ENCODE measurements around the gene NOS1AP. TPM values are rescaled to one million over a fixed set of nuclear protein-coding genes. Genes with fewer than 3 reads are reported as not detected.

NOS1AP gene
- total RNA-seq, 1 donor from 2014 or later = 0.79 TPM

DNA sequence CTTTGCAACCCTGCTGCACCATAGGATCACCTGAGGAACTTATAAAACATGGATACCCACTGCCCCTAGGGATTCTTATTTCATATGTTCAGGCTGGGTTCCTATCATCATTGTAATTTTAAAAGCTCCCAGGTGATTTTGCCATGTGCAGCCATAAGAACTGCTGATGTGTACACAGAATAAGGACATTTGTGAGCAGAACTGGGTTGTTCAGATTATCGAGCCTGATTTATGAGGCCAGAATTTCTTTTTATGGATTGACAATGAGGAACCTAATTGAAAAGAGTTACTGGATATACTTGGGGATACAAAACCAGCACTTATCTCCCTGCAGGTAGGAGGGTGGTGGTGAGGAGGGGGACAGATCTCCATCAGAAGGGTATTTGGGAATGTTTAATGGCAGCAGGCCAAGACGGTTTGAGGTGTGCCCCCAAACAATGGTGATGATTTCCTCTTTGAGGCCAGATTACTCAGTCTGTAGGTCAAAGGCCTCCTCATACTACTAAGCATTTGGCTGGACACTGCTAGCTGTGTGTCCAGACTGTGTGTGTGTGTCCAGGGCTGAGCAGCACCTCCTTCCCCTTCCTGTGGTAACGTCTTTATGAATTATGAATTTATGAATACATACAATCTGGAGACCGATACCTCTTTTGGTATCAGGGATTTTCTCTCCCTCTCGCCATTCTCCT lies 18.9 kb downstream of the NOS1AP start:
- DNase-seq (ENCODE audit: low read depth) = no peak
- Histone ChIP-seq H3K27me3 (ENCODE audit: control insufficient read depth, insufficient read depth, low read length) (no peaks in the 10 kb centered on the region), H3K4me3 (ENCODE audit: low read depth, low read length) (no peak overlapping the region), H3K36me3 (ENCODE audit: control insufficient read depth, insufficient read depth, low read length) (no peaks in the 10 kb centered on the region)
- TF ChIP-seq, protein P1, sequence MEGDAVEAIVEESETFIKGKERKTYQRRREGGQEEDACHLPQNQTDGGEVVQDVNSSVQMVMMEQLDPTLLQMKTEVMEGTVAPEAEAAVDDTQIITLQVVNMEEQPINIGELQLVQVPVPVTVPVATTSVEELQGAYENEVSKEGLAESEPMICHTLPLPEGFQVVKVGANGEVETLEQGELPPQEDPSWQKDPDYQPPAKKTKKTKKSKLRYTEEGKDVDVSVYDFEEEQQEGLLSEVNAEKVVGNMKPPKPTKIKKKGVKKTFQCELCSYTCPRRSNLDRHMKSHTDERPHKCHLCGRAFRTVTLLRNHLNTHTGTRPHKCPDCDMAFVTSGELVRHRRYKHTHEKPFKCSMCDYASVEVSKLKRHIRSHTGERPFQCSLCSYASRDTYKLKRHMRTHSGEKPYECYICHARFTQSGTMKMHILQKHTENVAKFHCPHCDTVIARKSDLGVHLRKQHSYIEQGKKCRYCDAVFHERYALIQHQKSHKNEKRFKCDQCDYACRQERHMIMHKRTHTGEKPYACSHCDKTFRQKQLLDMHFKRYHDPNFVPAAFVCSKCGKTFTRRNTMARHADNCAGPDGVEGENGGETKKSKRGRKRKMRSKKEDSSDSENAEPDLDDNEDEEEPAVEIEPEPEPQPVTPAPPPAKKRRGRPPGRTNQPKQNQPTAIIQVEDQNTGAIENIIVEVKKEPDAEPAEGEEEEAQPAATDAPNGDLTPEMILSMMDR (IDR thresholded peaks at IDR 0.05; ENCODE audit: insufficient read depth, low read length, poor library complexity, severe bottlenecking) = no peak

DNA sequence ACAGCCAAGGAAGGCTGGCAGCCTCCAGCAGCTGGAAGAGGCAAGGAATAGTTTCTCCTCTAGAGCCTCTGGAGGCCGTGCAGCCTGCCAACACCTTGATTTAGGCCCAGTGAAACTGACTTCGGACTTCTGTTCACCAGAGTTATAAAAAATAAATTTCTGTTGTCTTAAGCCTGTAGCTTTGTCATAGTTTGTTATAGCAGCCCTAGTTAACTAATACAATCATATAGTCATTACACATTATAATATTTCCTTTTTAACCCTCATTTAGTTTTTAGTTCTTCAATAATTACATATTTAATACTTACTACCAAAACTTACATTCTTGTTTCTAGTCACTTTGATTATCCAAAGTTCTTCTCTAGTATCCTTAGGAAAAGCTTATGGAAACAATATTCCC lies 20.3 kb downstream of the NOS1AP start:
- no peak for DNase-seq (ENCODE audit: low read depth)
- TF ChIP-seq, protein P1 (IDR thresholded peaks at IDR 0.05; ENCODE audit: insufficient read depth, low read length, poor library complexity, severe bottlenecking) = no peak

DNA sequence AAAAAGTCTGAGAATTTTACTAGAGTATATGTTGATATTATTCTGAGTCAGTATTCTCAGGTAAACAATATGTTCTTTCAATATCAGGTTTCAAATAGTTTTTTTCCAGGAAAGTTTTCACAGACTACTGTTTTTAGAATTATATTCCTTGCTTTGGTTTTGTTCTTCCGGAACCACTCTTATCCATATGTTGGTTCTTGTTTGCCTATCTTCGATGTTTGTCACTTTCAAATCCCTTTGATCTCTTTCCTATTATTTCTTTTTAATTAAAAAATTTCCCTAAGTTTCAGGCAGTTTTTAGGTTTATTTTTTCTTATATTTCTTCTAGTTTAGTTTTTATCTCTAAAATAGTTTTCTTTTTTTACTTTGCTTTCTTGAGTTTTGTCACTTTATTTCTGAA lies 20.9 kb downstream of the NOS1AP start:
- Histone ChIP-seq H3K36me3 (ENCODE audit: control insufficient read depth, insufficient read depth, low read length) (no peaks in the 10 kb centered on the region), H3K4me3 (ENCODE audit: low read depth, low read length) (no peak overlapping the region), H3K27me3 (ENCODE audit: control insufficient read depth, insufficient read depth, low read length) (no peaks in the 10 kb centered on the region)
- no peak for DNase-seq (ENCODE audit: low read depth)
- TF ChIP-seq, protein P1 (IDR thresholded peaks at IDR 0.05; ENCODE audit: insufficient read depth, low read length, poor library complexity, severe bottlenecking) = no peak

More for the DNA sequence above, 20.3 kb downstream of the NOS1AP start:
- H3K4me3 ChIP-seq (ENCODE audit: low read depth, low read length) = no peak overlapping the region
- no peaks in the 10 kb centered on the region for H3K27me3 ChIP-seq (ENCODE audit: control insufficient read depth, insufficient read depth, low read length)
- no peaks in the 10 kb centered on the region for H3K36me3 ChIP-seq (ENCODE audit: control insufficient read depth, insufficient read depth, low read length)

DNA sequence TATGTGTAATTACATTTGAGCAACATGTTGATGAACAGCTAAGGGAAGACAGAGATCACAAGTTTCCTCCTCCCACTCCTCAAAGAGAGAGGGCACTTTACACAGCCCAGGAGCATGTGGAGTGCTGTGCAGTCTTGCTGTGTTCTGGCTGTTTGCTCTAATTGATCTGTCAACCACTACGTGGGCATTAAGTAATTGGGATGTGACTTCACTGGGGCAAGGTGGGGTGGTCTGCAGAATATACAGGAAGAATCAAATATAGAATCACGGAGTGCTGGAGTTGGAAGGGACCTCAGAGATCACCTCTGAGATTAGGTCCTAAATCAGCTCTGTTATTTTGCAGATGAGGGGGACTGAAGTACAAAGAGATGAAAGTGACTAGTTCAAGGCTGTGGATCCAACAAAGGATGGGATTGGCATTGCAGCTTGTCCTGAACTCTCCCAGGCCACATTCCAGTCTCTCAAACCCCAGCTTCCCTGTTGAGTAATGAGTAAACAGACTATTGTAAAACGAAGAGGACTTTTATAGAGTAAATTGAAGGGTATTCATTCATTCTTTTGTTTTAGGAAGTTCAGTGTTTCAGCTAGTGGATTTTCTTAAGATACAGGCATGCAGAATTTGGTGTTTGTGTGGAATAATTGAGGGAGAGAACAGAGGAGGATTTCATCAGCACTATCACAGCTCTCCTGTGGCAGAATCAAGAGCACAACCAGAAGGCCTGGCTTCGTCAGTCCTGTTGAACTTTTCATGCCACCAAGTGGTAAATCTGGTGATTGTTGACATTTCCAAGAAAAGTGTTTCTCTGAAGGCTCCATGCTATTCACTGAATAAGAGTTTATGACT lies 22.4 kb downstream of the NOS1AP start:
- Histone ChIP-seq H3K27me3 (ENCODE audit: control insufficient read depth, insufficient read depth, low read length) (no peaks in the 10 kb centered on the region), H3K36me3 (ENCODE audit: control insufficient read depth, insufficient read depth, low read length) (no peaks in the 10 kb centered on the region), H3K4me3 (ENCODE audit: low read depth, low read length) (no peak overlapping the region)
- DNase-seq (ENCODE audit: low read depth) = no peak
- TF ChIP-seq, protein P1 (IDR thresholded peaks at IDR 0.05; ENCODE audit: insufficient read depth, low read length, poor library complexity, severe bottlenecking) = no peak

DNA sequence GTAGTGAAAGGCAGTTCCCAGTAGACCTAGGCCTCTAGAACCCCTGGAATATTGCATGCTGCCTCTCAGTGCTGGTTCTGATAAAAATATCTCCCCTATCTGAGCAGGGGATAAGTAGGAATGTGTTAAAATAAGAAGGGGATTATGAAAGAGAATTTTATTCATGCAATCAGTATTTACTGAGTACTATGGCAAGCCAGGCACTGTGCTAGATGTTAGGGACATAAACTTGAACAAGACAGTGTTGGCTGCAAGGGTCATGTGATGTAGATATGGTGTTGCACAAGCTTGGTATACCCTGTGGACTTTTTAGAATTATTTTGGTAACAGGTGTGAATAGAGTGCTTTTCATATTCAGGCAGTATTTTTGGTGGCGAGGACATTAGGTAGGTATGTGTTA lies 23.6 kb downstream of the NOS1AP start:
- no peaks in the 10 kb centered on the region for H3K27me3 ChIP-seq (ENCODE audit: control insufficient read depth, insufficient read depth, low read length)
- no peaks in the 10 kb centered on the region for H3K36me3 ChIP-seq (ENCODE audit: control insufficient read depth, insufficient read depth, low read length)
- no peak for DNase-seq (ENCODE audit: low read depth)
- TF ChIP-seq, protein P1 (IDR thresholded peaks at IDR 0.05; ENCODE audit: insufficient read depth, low read length, poor library complexity, severe bottlenecking) = no peak
- no peak overlapping the region for H3K4me3 ChIP-seq (ENCODE audit: low read depth, low read length)

Measured in kidney epithelial cell (primary cell).